Measurements from ENCODE around the gene PRDM12. TPM values are rescaled to one million over a fixed set of nuclear protein-coding genes. Genes with fewer than 3 reads are reported as not detected.

PRDM12 gene
- total and polyA plus RNA-seq, 2 donors (not counting 1 experiment from before 2014, with no cell fraction given) = not detected

GRCh38 chr9:130688072-130688471 lies 23.7 kb downstream of the PRDM12 start:
- no peak for ATAC-seq (ENCODE audit: low read depth)
- CTCF ChIA-PET = interaction anchor here (0.8 to 1.3 kb wide), 2 partner anchors 13 to 19 kb away, joined by 3 read pairs; no protein-coding TSS in a partner anchor
- H3K27ac Mint-ChIP-seq = no peak overlapping the region

More at GRCh38 chr9:130688072-130688471, 23.7 kb downstream of the PRDM12 start:
- TF ChIP-seq CTCF (IDR thresholded peaks at IDR 0.05) = no peak
- TF ChIP-seq EZH2 (IDR thresholded peaks at IDR 0.05; ENCODE audit: borderline replicate concordance, insufficient read depth, low read depth, low read length, poor library complexity, severe bottlenecking) = no peak
- Histone ChIP-seq H3K4me1 (ENCODE audit: control insufficient read depth in 2 of 2, insufficient read depth in 2 of 2, low read length in 2 of 2) (peaks cover 3% of the 10 kb centered on the region in 2 donors), H3K79me2 (ENCODE audit: control insufficient read depth, insufficient read depth, low read length) (peaks cover 1% of the 10 kb centered on the region), H3K27ac (ENCODE audit: low read length in 2 of 2) (no peak overlapping the region), H3K9ac (ENCODE audit: low read length) (no peak overlapping the region), H3K4me3 (ENCODE audit: control extremely low read depth in 1 of 5, extremely low read depth in 1 of 5, insufficient read depth in 1 of 5, low read depth in 2 of 5, low read length in 4 of 5) (no peak overlapping the region), H3K36me3 (replicated peaks in 1 of 2; ENCODE audit: control extremely low read depth in 1 of 2, control insufficient read depth in 1 of 2, extremely low read depth in 1 of 2, insufficient read depth in 2 of 2, low read length in 1 of 2) (no peaks in the 10 kb centered on the region), H3K27me3 (replicated peaks in 1 of 4; ENCODE audit: control extremely low read depth in 1 of 4, control insufficient read depth in 3 of 4, insufficient read depth in 4 of 4, low read length in 3 of 4) (peaks cover 0 to 23% (median 2%) of the 10 kb centered on the region in 4 experiments), H2AFZ (ENCODE audit: insufficient read depth, low read depth, low read length, poor library complexity, severe bottlenecking) (no peak overlapping the region), H3K9me3 (ENCODE audit: control extremely low read depth in 1 of 3, control insufficient read depth in 2 of 3, insufficient read depth in 1 of 3, low read length in 2 of 3) (peaks cover 0 to 11% (median 5%) of the 10 kb centered on the region in 3 donors), H4K20me1 (ENCODE audit: control insufficient read depth, insufficient read depth, low read length, poor library complexity, severe bottlenecking) (no peaks in the 10 kb centered on the region), H3K4me2 (replicated peaks; ENCODE audit: low read depth, low read length, poor library complexity, severe bottlenecking) (no peak overlapping the region)
- WGBS (ENCODE audit: insufficient coverage) = 89% methylated on average over 3 of the region's 5 CpGs
- Mint-ChIP-seq H3K27me3 (peaks cover 12% of the 10 kb centered on the region), H3K4me1 (peaks cover 14% of the 10 kb centered on the region), H3K9me3 (ENCODE audit: insufficient read depth) (no peaks in the 10 kb centered on the region), H3K4me3 (no peak overlapping the region)
- POLR2A ChIA-PET = no interaction called here
- no peak for DNase-seq
- intact Hi-C loops (cut with micrococcal nuclease) = loop anchor here (10.0 kb wide), 1 partner anchor 583 kb away; no protein-coding TSS in a partner anchor
